B cell (primary cell): ENCODE data around the gene NCS1.

Source experiments
- EZH2 ChIP-seq: IDR thresholded peaks from 2 replicates; pipeline ENCODE4 v1.6.1; 2012; ENCODE audit warnings: borderline replicate concordance, low read depth, mild to moderate bottlenecking, moderate library complexity, low read length; ENCODE audit not compliant: insufficient read depth, poor library complexity, severe bottlenecking
- TF ChIP-seq, protein P1 (sequence below): fragments of 200-600 bp; IDR thresholded peaks from one replicate; pipeline ENCODE4 v1.8.0; 2022; ENCODE audit warnings: antibody characterized with exemption, mild to moderate bottlenecking

DNA sequence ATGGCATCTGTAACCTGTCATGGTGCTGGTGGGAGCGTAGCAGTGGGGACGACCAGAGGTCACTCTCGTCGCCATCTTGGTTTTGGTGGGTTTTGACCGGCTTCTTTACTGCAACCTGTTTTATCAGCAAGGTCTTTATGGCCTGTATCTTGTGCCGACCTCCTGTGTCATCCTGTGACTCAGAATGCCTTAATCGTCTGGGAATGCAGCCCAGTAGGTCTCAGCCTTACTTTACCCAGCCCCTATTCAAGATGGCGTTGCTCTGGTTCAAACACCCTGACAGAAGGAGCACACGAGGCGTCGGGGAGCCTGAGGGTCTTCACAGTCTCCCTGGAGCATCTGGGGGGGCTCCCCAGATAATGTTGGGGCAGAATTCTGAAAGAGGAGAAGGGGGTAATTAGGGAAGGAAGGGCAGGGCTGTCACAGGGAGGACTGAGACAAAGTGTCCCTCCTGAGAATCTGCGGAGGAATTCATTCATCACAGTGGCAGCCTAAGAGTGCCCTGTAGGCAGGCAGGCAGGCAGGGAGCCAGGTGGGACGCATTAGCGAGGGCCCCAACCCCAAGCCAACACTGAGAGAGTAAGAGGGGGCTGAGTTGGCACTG is 21.3 kb upstream of the NCS1 start:
- TF ChIP-seq, protein P1, sequence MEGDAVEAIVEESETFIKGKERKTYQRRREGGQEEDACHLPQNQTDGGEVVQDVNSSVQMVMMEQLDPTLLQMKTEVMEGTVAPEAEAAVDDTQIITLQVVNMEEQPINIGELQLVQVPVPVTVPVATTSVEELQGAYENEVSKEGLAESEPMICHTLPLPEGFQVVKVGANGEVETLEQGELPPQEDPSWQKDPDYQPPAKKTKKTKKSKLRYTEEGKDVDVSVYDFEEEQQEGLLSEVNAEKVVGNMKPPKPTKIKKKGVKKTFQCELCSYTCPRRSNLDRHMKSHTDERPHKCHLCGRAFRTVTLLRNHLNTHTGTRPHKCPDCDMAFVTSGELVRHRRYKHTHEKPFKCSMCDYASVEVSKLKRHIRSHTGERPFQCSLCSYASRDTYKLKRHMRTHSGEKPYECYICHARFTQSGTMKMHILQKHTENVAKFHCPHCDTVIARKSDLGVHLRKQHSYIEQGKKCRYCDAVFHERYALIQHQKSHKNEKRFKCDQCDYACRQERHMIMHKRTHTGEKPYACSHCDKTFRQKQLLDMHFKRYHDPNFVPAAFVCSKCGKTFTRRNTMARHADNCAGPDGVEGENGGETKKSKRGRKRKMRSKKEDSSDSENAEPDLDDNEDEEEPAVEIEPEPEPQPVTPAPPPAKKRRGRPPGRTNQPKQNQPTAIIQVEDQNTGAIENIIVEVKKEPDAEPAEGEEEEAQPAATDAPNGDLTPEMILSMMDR = no peak
- no peak for TF ChIP-seq EZH2
